Endometrium (tissue), 2 donors: ENCODE results near the gene LMO4.

Experiments used
- FAIRE-seq: peaks from 2 replicates; lab custom pipeline; 2012; peaks lifted over from hg19 to GRCh38; lab: Jason Lieb, UNC
- donor health status: control.
- donor health status: control.

The LMO4 gene, protein sequence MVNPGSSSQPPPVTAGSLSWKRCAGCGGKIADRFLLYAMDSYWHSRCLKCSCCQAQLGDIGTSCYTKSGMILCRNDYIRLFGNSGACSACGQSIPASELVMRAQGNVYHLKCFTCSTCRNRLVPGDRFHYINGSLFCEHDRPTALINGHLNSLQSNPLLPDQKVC

DNA sequence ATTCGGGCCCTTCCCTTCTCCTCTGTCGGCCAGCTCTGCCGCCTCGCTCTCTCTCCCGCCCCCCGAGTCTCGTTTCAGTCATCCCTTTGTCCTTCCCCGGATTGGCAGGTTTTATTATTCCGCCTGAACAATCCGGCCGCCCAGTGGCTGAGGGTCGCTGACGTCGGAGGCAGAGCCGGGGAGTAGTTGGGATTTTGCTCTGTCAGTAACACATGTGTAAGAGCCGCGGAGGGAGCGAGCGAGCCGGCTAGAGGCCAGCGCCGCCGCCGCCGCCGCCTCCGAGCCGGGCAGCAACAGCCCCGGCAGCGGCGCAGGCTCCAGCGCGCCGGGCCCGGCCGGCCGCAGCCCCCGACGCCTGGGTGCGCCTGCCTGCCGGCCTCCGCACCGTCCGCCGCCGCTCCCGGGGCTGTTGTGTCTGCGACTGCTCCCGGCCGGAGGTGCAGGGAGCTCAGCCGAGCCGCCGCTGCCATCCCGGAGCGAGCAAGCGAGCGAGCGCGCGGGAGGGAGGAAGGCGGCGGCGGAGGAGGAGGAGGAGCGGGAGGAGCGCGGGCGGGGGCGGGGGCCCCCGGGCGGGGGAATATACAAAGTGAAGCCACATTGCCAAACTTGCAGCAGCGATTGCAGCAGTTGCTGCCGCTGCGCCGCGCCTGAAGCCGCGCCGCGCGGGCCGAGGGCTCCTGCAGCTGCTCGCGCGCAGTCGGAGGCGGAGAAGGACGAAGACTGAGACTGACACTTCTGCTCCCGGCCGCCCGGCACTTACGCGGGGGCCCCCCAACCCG, at the start of gene LMO4:
TSS of gene LMO4 (plus strand) at position 609 of the 779 bp plus-strand sequence. CDS start 3,136 bp downstream, outside the sequence.
- FAIRE-seq, result peak; percentile 82

DNA sequence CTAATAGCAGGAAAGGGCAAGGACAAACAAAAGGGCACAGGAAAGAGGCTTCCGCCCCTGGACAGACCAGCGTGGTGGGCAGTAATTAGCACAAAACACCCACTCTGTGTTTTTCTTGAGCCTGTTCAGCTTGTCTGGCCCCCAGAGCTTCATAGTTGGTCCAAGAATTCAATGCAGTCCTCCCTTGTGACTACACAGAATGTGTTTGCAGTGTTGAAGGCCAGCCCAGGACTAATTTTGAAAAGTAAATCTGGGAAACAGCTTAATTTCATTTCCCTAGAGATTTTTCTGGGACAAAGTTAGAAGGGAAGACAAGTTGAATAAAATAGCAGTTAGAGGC, 49.2 kb upstream of the LMO4 start:
- FAIRE-seq, result no peak

DNA sequence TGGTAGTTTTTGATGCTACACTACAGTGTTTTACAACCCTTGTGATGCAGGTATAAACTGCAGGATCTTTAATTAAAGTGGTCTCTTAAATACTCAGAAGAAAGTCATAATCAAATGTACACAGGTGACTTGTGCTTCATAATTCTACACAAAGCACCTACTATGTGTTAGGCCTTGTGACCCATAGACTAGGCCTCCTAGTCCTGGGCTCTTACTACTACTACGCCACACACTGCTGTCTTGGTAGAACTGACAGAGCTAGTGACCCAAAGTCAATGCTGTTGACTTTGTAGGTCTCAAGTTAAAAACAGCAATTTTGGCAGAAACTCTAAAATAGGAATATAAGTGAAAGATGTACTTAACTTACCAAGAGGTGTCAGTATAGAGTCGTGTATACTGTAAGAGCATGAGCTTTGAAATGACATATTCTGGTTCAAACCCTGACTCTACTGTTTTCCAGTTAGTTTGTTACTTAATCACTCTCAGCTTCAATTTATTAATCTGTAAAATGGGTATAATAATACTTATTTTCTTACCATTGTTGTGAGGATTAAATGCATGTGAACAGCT, 48.6 kb upstream of the LMO4 start:
- no peak for FAIRE-seq

DNA sequence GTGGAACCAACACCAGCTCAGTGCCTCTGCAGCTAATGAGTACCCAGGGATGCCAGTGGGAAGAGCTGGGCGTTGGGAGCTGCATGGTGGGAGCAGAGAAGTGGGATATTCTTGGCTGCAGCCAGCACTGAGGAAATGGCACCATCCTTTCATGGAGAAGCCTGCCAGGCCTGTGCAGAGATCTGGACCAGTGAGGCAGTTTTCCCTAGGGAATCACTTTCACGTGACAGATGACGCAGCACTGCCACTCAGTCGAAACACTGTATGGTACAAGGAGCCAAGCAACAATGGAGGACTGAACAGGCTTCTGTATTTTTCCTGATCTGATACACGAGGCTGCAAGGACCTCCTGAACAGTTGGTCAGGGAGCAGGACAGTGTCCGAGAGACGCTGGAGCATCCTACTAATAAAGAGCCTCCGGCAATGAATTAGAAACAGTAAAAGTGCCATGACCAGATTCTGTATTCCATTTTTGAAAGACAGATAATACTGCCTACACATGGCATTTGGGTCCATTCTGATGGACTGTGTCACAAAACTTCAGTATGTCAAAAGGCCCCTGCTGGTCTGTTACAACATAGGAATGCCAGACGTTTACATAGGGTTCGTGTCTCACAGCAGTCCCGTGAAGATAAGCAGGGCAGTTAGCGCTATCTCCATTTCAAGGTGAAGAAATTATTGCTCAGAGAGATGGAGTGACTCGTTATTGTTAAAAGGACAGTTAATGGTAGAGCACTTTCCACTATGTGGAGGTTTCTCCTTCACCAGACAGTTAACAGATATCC, 44.0 kb upstream of the LMO4 start:
- FAIRE-seq, result no peak

DNA sequence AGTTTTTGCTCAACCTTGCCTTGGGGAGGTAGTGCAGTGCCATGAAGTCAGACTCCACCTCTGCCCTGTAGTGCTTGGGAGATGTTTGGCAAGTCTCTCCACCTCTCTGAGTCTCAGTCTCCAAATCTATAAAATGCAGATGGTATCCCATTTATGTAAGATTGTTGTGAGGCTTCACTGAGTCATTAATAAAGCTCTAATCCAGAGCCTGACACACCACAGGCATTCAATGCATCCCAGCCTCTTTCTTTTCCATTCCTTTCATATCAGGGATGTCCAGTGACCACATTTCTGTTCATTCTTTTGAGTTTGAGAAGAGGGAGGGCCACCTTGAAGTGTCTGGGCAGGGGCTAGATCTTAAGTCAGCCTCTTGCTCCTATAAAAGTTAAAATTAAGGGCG, 37.6 kb upstream of the LMO4 start:
- FAIRE-seq, result no peak

DNA sequence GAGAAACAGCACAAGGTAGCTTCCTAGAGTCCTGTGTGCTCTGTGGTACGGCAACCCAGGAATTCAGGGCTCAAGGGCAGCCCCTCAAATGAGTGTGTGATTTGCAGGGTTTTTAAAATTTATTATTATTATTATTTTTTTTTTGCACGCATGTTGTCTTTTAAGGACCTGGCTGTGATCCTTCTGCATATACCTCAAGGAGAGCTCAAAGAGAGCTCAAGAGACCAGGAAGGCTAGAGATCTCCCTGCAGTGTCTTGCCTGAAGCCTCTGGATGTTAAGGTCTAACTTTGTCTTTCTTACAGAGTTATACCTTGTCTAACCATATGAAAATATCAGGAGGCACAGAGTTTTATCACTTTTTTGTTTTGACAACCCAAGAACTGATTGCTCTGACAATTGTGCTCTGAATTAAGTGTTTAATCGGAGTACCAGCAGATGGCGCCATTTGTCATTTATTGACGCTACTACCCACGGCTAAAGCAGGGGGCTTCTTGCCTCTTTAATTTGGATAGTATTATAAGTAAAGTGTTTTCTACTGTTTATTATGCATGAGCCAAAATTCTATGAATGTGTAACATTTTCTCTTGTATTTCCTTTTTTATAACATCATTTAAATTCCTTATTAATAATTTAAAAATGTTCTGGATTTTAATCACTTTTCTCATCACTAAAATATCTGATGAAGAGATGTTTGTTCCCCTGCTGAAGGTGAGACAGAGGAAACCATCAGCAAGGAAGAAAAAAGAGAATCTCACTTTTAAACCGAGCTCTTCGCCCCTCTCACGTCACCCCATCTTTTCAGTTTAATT, 35.8 kb upstream of the LMO4 start:
- FAIRE-seq, result peak; percentile 93

DNA sequence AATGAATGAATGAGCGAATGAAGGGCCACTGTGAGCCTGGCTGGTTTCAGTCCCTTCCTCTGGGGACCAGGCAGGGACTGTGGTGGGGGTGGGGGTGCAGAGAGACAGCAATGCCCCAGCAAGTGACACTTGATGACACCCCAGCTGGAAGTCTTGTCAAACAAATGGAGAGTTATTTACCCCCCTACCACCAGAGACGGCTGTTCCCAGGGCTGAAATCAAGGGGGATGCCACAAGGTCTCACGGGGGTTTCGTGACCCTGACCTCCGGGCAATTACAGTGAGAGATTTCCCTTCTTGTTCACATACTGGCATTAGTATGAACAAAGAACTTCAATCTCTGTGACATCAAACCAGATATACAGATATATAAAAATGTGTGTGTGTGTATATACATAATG, 34.0 kb upstream of the LMO4 start:
- FAIRE-seq, result no peak

DNA sequence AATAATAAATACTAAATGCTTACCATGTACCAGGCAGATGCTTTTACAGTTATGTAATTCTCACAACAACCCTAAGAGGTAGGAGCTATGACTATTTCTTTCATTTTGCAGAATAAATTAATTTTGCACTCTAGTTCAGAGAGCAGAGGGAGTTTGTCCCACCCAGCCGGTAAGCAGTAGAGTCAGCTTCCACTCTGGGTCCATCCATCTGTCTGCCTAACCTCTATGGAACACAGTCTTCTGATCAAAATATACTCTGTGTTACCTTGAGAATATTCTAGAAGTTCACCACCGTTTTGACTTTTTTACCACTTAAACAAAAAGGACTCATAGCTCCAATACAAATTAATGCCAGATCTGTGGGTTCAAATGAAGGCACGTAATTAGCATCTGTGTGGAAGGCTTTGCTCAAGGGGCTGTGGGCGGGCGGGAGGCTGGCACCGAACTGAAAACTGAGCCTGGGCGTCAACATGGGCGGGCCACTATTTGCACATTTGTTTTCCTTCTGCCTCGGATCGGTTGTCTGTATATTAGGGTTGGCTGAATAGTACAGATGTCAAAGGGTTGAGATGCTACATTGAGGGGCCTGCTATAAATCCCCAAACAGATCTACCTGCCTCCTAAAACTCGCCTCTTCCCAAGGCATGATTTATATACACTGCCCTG, 33.1 kb upstream of the LMO4 start:
- FAIRE-seq, result no peak

DNA sequence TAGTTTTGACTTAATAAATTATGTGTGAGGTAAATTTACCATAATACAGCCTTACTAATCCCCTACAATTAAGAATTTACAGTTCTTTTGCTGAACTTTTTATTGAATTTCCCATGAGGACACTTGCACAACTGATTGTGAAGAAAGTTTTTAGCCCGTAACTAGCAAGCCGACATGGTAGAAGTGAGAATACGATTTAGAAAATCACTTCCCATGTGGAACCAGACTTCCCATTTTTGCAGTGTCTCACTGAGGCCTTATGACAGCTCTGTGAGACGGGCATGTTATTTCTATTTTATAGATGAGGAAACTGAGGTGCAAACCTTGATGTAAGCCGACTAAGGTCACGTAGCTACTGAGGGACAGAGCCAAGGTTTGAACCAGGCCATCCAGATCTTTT, 32.5 kb upstream of the LMO4 start:
- FAIRE-seq, result no peak

DNA sequence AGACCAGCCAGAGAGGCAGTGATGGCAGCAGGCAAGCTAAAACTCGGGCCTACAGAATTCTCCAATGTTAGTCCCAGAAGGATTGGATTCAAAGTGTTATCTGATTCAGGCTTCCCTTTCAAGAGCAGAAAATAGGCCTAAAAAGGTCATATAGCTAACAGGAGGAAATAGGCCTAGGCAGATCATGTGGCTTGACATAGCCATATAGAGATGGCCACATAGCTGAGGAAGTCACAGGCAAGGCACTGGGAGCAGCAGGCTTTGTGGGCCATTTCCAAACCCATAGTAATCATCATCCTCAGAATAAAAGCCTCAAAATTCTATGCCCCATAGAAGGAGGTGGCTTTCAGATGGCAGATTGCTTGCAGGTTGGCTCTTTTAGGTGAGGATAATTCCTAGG, 29.0 kb upstream of the LMO4 start:
- no peak for FAIRE-seq

DNA sequence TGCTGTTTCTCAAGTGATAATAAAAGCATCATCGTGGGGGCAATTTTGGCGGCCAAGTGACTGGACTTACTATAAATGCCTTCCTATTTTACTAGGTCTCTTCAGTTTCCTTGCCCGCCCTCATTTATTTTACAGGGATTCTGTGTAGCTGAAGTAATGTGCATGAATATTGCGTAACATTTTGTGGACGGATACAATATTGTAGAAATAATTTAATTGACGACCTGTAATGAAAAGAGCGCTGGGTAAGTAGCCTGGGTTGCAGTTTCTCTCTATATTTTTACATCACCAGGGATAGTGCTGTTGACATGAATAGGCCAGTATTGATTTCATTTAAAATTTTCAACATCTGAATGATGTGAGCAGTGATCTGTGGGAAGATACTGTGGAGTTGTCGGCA, 28.1 kb upstream of the LMO4 start:
- FAIRE-seq, result no peak

DNA sequence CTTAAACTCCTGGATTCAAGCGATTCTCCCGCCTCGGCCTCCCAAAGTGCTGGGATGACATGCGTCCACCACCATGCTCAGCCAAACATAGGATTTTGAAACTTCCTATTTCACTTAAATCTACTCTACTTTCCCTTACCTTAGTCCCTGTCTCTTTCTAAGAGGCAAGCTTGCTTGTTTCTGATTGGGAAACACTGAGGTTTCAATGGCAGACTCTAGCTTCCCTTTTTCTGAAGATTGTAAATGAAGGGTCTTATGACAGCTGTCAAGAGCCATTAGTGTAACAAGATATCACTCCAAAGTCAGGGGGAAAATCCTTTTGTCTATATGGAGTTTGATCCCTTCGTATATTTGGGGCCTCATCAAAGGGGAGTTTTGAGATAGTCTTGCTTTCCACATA, 23.5 kb upstream of the LMO4 start:
- FAIRE-seq, result no peak

DNA sequence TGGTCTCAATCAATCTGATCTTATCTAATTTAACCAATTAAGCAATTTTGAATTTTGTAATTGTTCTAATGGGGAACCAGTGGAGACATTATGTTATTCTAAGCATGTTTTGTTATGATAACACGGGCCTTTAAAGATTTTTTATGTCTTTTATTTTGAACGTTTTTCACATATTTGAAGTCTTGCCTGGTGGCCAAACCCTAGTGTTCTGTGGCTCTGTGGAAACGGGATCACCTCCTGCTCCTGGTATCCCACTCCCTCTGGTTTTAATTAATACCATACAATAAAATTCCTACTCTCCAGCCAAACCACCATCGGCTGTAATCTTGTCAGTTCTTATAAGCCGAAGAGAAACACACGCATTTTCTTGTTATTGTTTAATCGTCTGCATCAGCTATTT, 22.9 kb upstream of the LMO4 start:
- peak; percentile 99 for FAIRE-seq

DNA sequence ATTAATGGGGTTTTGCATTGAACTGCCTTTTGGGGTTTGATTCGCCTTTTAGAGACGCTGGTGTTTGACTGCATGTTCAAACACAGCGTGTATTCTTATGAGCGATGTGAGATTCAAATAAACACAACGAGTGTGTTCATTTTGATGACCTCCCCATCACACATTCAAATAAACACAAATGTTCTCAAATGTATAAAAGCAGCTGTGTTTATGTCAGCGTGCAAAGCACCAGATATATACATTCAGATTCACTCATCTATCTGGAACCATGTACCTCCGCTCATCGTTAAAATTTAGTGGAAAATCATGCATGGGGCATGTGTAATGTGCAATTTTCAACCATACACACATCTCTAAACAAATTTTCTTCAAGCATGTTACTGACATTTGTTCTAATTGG, 21.4 kb upstream of the LMO4 start:
- no peak for FAIRE-seq

DNA sequence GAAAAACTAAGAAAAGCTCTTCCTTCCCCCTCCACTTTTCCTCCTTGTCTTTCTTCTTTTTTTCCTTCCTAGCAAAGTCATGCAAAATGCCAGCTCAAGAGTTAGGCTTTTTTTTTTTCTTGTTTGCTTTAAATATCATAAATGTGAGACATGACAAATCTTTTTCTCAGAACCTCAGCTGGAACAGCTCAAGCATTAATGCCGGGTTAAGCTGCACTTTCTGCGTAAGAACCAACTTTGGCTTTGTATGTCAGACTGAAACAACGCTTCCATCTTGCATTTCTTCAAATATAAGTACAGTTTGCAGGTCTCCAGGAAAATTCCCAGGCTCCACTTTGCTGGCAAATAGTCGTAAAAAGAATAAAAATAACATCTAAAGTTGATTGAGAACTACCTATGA, 20.7 kb upstream of the LMO4 start:
- no peak for FAIRE-seq

DNA sequence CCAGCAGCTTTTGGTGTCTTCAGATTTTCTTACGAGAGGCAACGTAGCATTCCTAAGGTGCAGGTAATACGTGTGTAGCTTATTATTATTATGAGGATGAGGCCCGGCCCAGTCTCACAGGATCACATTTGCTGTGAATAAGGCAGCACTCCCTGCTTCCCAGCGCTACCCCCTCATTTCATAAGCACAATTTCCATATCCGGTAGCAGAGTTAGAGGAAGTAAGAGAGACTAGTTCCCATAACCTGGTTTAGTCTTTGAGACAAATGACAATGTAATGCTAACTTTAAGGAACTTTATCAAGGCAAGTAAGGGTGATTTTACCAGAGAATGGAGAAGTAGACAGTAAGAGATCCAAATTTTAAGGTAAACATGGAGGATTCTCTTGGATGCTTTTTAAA, 14.6 kb upstream of the LMO4 start:
- FAIRE-seq, result no peak

DNA sequence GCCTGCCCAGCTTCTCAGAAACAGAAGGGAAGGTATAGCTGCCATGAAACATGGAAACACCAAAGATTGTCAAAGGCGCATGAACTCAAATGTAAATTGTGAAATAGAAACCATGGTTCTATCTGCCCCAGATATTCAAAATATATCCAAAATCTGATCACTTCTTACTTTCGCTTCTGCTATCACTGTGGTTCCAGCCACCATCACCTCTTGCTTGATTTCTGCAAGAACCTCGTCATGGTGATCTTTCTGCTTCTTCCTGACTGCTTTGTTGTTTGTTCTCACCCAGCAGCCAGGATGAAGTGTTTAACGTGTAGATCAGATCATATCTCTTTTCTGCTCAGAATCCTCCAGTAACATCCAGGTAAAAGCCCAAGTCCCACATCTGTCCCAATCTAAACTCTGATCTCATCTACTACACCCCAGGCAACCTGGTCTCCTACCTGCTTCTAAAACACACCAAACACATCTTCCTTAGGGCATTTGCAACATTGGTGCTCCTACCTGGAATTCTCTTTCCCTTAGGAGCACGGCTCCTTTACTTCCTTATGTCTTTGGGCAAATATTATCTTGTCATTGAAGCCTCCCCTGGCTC, 10.5 kb upstream of the LMO4 start:
- FAIRE-seq, result no peak

DNA sequence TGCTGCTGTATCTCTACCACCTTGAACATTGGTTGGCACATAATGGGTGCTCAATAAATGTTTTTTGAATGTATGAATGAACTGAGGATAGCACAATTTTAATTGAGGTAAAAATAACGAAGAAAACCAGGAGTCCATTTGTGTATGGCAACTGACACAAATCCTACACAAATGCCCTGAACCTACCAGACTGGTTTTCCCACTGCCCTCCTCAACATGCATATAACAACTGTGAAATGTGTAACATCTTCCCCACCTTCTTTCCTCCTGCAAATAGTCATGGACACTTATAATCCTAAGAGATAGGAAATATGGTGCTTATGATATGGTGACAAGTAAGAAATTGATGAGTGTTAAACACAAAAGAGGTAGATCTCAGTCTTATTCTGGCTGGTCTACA, 9.9 kb upstream of the LMO4 start:
- FAIRE-seq, result no peak

DNA sequence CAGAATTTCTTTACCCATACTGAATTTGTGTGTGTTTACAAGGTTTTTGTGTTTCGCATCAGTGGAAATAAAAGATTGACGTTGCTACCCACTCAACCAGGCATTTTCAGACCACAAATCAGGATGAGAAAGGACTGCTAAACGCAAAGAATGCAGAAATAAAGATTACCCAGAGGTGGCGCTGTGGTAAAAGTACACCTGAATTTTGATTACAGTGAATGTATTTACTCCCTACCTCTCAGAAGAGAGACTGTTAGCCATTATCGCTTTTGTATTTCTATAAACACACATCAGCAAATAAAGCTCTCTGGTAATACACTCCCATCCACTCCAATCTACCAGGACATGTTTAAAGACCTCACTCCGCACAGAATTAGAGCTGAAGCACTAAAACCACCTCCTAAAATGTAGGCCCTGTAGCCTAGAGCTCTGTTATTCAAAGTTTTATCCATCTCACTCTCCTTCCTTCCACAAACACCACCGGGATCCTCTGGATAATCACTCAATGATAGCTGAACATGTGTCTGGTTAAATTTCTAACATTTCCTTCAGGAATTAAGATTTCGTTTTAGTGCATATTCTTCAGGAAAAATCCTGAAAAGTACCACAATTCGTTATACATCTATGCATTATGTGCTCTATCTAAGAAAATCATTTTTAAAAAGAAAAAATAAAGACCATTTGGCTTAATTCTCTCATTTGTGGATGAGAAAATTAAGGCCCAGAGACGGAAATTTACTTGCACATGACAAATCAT, 2.5 kb upstream of the LMO4 start:
- peak; percentile 4 for FAIRE-seq
